HL-60 (cell line): Measurements from ENCODE around the gene PAMR1.

Experiments
- CTCF ChIP-seq: IDR thresholded peaks from one replicate; pipeline ENCODE4 v1.5.1; 2011; ENCODE audit warnings: low read length, control low read depth, inconsistent platforms; ENCODE audit not compliant: insufficient read depth
- TF ChIP-seq, protein P1 (sequence below): IDR thresholded peaks from 2 replicates; pipeline ENCODE4 v1.6.1; 2012; ENCODE audit warnings: low read depth; ENCODE audit not compliant: insufficient replicate concordance

GRCh38 chr11:35425603-35426212, 99.7 kb downstream of the PAMR1 start:
- no peak for TF ChIP-seq CTCF
- TF ChIP-seq, protein P1, sequence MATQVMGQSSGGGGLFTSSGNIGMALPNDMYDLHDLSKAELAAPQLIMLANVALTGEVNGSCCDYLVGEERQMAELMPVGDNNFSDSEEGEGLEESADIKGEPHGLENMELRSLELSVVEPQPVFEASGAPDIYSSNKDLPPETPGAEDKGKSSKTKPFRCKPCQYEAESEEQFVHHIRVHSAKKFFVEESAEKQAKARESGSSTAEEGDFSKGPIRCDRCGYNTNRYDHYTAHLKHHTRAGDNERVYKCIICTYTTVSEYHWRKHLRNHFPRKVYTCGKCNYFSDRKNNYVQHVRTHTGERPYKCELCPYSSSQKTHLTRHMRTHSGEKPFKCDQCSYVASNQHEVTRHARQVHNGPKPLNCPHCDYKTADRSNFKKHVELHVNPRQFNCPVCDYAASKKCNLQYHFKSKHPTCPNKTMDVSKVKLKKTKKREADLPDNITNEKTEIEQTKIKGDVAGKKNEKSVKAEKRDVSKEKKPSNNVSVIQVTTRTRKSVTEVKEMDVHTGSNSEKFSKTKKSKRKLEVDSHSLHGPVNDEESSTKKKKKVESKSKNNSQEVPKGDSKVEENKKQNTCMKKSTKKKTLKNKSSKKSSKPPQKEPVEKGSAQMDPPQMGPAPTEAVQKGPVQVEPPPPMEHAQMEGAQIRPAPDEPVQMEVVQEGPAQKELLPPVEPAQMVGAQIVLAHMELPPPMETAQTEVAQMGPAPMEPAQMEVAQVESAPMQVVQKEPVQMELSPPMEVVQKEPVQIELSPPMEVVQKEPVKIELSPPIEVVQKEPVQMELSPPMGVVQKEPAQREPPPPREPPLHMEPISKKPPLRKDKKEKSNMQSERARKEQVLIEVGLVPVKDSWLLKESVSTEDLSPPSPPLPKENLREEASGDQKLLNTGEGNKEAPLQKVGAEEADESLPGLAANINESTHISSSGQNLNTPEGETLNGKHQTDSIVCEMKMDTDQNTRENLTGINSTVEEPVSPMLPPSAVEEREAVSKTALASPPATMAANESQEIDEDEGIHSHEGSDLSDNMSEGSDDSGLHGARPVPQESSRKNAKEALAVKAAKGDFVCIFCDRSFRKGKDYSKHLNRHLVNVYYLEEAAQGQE = no peak
